Astrocyte (in vitro differentiated cells and primary cell): ENCODE data around the gene IP6K1. TPM values are rescaled to one million over a fixed set of nuclear protein-coding genes. Genes with fewer than 3 reads are reported as not detected.
A peak's percentile ranks its signal among the peaks of the same experiment; 100 is the strongest.

Source experiments
- DNase-seq: peaks from one replicate; pipeline ENCODE4 v3.0.0-alpha.2; 2010; ENCODE audit warnings: low read depth
- FAIRE-seq: peaks from 2 replicates; lab custom pipeline; 2011; peaks lifted over from hg19 to GRCh38; lab: Jason Lieb, UNC
- H2AFZ ChIP-seq: 2 replicates; pipeline ENCODE4 v1.6.0; 2012; ENCODE audit warnings: low read depth, low read length, inconsistent platforms
- H3K27ac ChIP-seq: 2 replicates; pipeline ENCODE4 v1.5.1; 2011; ENCODE audit warnings: low read depth, low read length, inconsistent platforms
- H3K27me3 ChIP-seq: 2 replicates; pipeline ENCODE4 v1.6.0; 2011; ENCODE audit warnings: low read length, inconsistent platforms; ENCODE audit not compliant: insufficient read depth
- H3K36me3 ChIP-seq: 2 replicates; pipeline ENCODE4 v1.5.1; 2011; ENCODE audit warnings: low read length, inconsistent platforms; ENCODE audit not compliant: insufficient read depth
- H3K4me1 ChIP-seq: 2 replicates; pipeline ENCODE4 v1.5.1; 2011; ENCODE audit warnings: low read length, inconsistent platforms; ENCODE audit not compliant: insufficient read depth
- H3K4me2 ChIP-seq: 2 replicates; pipeline ENCODE4 v1.6.0; 2012; ENCODE audit warnings: low read length, inconsistent platforms
- H3K4me3 ChIP-seq: 2 replicates; pipeline ENCODE4 v1.5.1; 2011; ENCODE audit warnings: low read depth, mild to moderate bottlenecking, low read length, inconsistent platforms; ENCODE audit not compliant: insufficient read depth
- H3K79me2 ChIP-seq: 2 replicates; pipeline ENCODE4 v1.6.0; 2012; ENCODE audit warnings: mild to moderate bottlenecking, low read length, inconsistent platforms; ENCODE audit not compliant: insufficient read depth
- H3K9ac ChIP-seq: 2 replicates; pipeline ENCODE4 v1.6.0; 2012; ENCODE audit warnings: mild to moderate bottlenecking, low read length, inconsistent platforms
- H3K9me3 ChIP-seq: 2 replicates; pipeline ENCODE4 v1.5.1; 2012; ENCODE audit warnings: low read depth, mild to moderate bottlenecking, low read length, inconsistent platforms; ENCODE audit not compliant: insufficient read depth
- H4K20me1 ChIP-seq: 2 replicates; pipeline ENCODE4 v1.6.0; 2012; ENCODE audit warnings: low read length, inconsistent platforms; ENCODE audit not compliant: insufficient read depth
- H3K27ac Mint-ChIP-seq: one replicate; pipeline ENCODE4 v1.8.0; 2021; ENCODE audit warnings: mild to moderate bottlenecking, mixed read lengths; ENCODE audit not compliant: unreplicated experiment
- H3K27me3 Mint-ChIP-seq: one replicate; pipeline ENCODE4 v1.8.0; 2021; ENCODE audit warnings: low read depth, mixed read lengths; ENCODE audit not compliant: unreplicated experiment
- H3K36me3 Mint-ChIP-seq: one replicate; pipeline ENCODE4 v1.8.0; 2021; ENCODE audit warnings: low read depth, mixed read lengths; ENCODE audit not compliant: unreplicated experiment
- H3K4me1 Mint-ChIP-seq: one replicate; pipeline ENCODE4 v1.8.0; 2021; ENCODE audit warnings: low read depth, mixed read lengths; ENCODE audit not compliant: unreplicated experiment
- H3K4me3 Mint-ChIP-seq: one replicate; pipeline ENCODE4 v1.8.0; 2021; ENCODE audit warnings: mild to moderate bottlenecking, moderate library complexity, mixed read lengths; ENCODE audit not compliant: unreplicated experiment
- H3K9me3 Mint-ChIP-seq: one replicate; pipeline ENCODE4 v1.8.0; 2021; ENCODE audit warnings: mild to moderate bottlenecking, mixed read lengths; ENCODE audit not compliant: unreplicated experiment
- CTCF ChIP-seq: IDR thresholded peaks from 2 replicates; pipeline ENCODE4 v1.5.1; 2011; ENCODE audit warnings: low read depth, mild to moderate bottlenecking, inconsistent platforms, low read length, moderate library complexity; ENCODE audit not compliant: insufficient read depth
- EZH2 ChIP-seq: IDR thresholded peaks from 2 replicates; pipeline ENCODE4 v1.6.1; 2012; ENCODE audit warnings: mild to moderate bottlenecking, low read length, inconsistent platforms; ENCODE audit not compliant: insufficient read depth
- total RNA-seq: library from RNA; stranded (reverse); gene quantifications from 2 replicates; pipeline ENCODE4 v1.2.1, GENCODE V29; 2021

IP6K1 gene
- total RNA-seq, 1 donor from 2014 or later = 38.3 TPM

DNA sequence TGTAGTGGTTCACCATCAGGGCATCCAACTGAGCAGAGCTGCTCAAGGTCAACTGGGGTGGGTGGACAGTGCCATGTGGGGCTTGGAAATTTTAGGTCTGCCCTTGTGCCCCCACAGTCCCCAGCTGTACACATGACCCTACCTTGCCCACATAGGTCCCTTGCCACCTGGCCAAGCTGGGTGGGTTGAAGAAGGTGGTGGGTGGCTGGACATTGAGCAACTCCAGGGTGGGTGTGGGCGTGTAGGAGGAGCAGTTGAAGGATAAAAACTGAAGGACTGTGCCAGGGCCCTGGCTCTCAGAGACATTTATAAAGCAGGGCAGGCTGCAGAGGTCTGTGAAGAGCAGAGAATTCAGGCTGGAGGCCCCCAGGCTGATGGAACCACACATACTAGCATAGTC, 12.8 kb upstream of the IP6K1 start:
- peaks cover 22% of the 10 kb centered on the region for H3K27me3 Mint-ChIP-seq
- H3K36me3 Mint-ChIP-seq = peaks cover 2% of the 10 kb centered on the region
- Histone ChIP-seq H4K20me1 (no peaks in the 10 kb centered on the region), H3K9me3 (no peaks in the 10 kb centered on the region), H3K9ac (no peak overlapping the region), H3K4me2 (no peak overlapping the region), H3K79me2 (no peaks in the 10 kb centered on the region), H2AFZ (no peak overlapping the region), H3K27ac (no peak overlapping the region), H3K4me3 (no peak overlapping the region), H3K4me1 (peaks cover 11% of the 10 kb centered on the region), H3K27me3 (no peaks in the 10 kb centered on the region), H3K36me3 (no peaks in the 10 kb centered on the region)
- DNase-seq (no peak), FAIRE-seq (no peak)
- no peak for TF ChIP-seq CTCF
- no peak for TF ChIP-seq EZH2
- no peaks in the 10 kb centered on the region for H3K4me1 Mint-ChIP-seq
- H3K27ac Mint-ChIP-seq = peak overlapping the region; percentile 47
- no peak overlapping the region for H3K4me3 Mint-ChIP-seq
- peaks cover 3% of the 10 kb centered on the region for H3K9me3 Mint-ChIP-seq

DNA sequence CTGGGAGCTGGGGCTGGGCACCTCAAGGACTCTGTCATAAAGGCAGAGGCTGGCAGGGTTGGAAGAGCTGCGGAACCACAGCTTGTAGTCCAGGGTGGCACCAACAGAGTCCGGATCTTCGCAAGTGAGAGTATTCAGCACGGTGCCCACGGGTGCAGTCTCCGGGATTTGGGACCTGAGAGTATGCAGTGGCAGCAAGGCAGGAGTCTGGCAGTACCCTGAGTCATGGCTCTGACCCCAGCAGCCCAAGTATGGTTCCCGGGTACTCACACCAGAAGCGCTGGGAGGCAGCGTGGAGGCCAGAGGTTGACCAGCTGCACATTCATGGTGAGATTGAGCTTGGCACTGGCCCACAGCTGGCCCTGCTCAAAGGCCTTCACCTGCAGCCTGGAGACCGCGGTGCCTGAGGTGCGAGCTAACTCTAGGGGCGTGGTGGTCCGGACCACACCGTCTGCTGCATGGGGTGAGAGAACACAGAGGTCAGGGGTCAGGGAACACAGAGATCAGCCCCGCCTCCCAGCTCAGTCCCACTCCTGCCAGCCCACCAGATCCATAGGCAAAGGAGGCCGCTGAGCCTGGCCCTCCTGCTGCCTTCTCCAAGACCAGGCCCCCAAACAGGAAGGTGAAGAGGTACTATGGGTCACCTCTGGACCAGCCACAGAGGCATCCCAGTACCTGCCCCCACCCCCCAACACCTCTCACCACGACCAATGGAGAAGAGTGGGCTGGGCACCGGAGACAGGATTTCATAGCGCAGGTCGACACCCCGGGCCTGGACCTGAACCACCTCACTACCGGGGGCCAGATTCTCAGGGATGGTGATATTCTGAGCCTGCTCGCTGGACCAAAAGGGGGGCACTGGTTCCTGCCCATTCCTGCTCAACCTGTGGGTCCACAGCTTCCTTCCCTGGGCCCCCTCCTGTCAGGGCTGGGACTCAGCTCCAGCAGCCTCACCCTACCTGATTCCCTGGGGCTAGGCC, 8.9 kb upstream of the IP6K1 start:
- no peak for FAIRE-seq
- Histone ChIP-seq H3K4me1 (peaks cover 9% of the 10 kb centered on the region), H3K36me3 (no peaks in the 10 kb centered on the region), H3K79me2 (no peaks in the 10 kb centered on the region), H3K27me3 (no peaks in the 10 kb centered on the region), H3K4me2 (no peak overlapping the region), H4K20me1 (no peaks in the 10 kb centered on the region), H3K27ac (no peak overlapping the region), H3K9me3 (no peaks in the 10 kb centered on the region), H3K9ac (no peak overlapping the region), H2AFZ (no peak overlapping the region), H3K4me3 (no peak overlapping the region)
- DNase-seq = no peak
- Mint-ChIP-seq H3K27me3 (peaks cover 10% of the 10 kb centered on the region), H3K9me3 (peaks cover 2% of the 10 kb centered on the region), H3K4me1 (peaks cover 8% of the 10 kb centered on the region), H3K4me3 (no peak overlapping the region), H3K36me3 (peaks cover 2% of the 10 kb centered on the region), H3K27ac (no peak overlapping the region)
- TF ChIP-seq CTCF = no peak
- no peak for TF ChIP-seq EZH2

DNA sequence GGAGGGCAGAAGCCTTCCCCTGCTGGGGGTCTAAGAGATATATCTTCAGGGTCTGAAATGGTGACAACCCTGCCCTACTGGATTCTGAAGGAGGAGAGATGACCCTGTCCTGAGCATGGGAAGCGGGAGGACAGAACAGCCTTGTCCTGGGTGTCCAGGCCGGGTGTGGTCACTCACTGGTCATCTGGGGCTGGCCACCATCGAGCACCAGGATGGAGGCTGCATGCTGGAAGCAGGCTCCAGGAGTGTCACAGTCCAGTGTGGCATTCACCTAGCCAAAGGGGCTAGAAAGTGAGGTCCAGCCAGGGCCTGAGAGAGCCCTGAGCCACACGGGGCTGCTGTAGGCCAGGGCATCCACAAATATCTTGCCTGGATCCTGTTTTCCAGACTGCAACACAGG, 8.1 kb upstream of the IP6K1 start:
- no peaks in the 10 kb centered on the region for H3K9me3 ChIP-seq
- no peaks in the 10 kb centered on the region for H3K36me3 ChIP-seq
- H3K4me1 Mint-ChIP-seq = peaks cover 8% of the 10 kb centered on the region
- H4K20me1 ChIP-seq = no peaks in the 10 kb centered on the region
- DNase-seq (no peak), FAIRE-seq (no peak)
- no peaks in the 10 kb centered on the region for H3K27me3 ChIP-seq
- H3K27ac Mint-ChIP-seq = peak overlapping the region; percentile 53
- no peak overlapping the region for H3K9ac ChIP-seq
- H3K4me3 ChIP-seq = no peak overlapping the region
- H3K4me2 ChIP-seq = no peak overlapping the region
- H3K9me3 Mint-ChIP-seq = peaks cover 2% of the 10 kb centered on the region
- no peak overlapping the region for H3K27ac ChIP-seq
- TF ChIP-seq EZH2 (no peak), CTCF (no peak)
- H3K27me3 Mint-ChIP-seq = peaks cover 10% of the 10 kb centered on the region
- peaks cover 2% of the 10 kb centered on the region for H3K36me3 Mint-ChIP-seq
- no peaks in the 10 kb centered on the region for H3K79me2 ChIP-seq
- H3K4me3 Mint-ChIP-seq = no peak overlapping the region
- peaks cover 5% of the 10 kb centered on the region for H3K4me1 ChIP-seq
- H2AFZ ChIP-seq = no peak overlapping the region
